ENCODE results near the gene OBSCN.

GRCh38 chr1:228279011-228279721, 71.3 kb downstream of the OBSCN start:
- TF ChIP-seq CTCF (IDR thresholded peaks at IDR 0.05) (no peak), ZFX (IDR thresholded peaks at IDR 0.05; ENCODE audit: borderline replicate concordance) (no peak)

All from 22Rv1 (cell line).